Smooth muscle cell of the umbilical artery (primary cell): ENCODE data around the gene POU1F1. TPM values are rescaled to one million over a fixed set of nuclear protein-coding genes. Genes with fewer than 3 reads are reported as not detected.

Experiments
- total RNA-seq: library from RNA; depleted of rRNA; stranded (reverse); fragments of >200 nt; gene quantifications from 2 replicates; pipeline ENCODE4 v1.2.3, GENCODE V29; 2014

POU1F1 gene, protein sequence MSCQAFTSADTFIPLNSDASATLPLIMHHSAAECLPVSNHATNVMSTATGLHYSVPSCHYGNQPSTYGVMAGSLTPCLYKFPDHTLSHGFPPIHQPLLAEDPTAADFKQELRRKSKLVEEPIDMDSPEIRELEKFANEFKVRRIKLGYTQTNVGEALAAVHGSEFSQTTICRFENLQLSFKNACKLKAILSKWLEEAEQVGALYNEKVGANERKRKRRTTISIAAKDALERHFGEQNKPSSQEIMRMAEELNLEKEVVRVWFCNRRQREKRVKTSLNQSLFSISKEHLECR
- not detected in 2 replicates for total RNA-seq

DNA sequence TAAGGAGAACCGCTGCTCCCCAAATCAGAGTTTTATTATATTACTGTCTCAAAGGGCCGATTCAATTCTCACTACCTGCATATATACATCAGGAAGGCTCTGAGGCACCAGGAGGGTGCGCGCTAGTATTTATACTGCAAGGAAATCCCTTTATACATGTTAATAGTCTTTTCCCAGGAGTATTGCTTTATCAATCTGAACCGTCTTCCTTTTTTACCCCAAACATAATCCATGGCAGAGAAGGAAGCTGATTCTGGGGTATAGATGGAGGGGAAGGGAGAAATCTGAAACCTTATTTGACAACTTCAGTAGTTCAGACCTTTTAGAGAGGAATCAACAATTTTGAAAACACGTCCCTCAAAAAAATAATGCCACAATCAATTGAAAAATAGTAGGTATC is at the start of gene POU1F1:
POU1F1 (minus strand) TSS at position 101 of the 400 bp plus-strand sequence. CDS start 122 bp downstream, outside the sequence.

DNA sequence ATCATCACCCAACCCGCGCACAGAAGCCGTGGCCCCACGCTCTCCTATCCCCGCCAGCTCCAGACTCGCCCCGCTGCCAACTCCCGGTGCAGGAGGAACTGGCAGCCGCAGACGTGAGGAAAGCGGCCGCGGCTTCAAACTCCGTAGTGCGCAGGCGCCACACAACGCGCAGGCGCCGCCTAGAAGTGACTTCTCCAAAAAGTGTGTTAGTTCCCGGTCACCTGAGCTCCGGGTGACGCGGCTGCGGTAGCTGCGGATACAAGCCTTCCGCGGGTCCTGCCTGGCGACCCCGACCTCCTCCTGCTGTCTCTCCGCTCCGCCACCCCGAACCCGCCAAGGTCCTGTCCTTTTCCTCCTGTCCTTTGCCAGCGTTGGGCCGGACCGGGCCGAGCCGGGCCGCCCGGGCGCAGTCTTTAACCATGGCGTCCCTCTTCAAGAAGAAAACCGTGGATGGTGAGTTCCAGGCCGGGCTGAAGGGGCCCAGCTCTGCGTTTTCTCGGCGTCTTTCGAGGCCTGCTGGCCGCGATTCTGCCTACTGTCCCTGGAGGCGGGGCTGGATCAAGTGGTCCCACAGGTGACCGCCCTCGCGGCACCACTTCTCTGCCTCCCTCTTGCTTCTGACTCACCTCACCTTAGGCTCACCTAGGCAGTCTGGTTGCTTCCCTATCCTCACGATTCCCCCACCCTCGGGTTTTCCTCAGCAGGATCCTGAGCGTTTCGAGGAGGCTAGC is 49.1 kb downstream of the POU1F1 start, which contains the start of gene CHMP2B:
CHMP2B (plus strand) TSS at position 206 of the 731 bp plus-strand sequence; CDS start at position 420, 214 bp downstream.

Other genes with a start within 250 kb of the POU1F1 start
- 35.0 and 40.2 TPM in 2 replicates for gene CHMP2B, start 49.3 kb downstream of the POU1F1 start, total RNA-seq